Measurements from ENCODE around the gene FGF21. TPM values are rescaled to one million over a fixed set of nuclear protein-coding genes. Genes with fewer than 3 reads are reported as not detected.
"Not testable (repeated sequence)": the region's sequence is repeated elsewhere in the genome, so short reads cannot be mapped to it uniquely, and the experiment has no call there.

Gene FGF21
- polyA plus RNA-seq, 2 of the 4 experiments (the other 2 are of a cell fraction): 0.06 TPM; not detected in 1

GRCh38 chr19:48713864-48714755 lies 41.2 kb upstream of the FGF21 start (continued):
- TF ChIP-seq ZFP36 (IDR thresholded peaks at IDR 0.05; ENCODE audit: borderline replicate concordance, partially characterized antibody): no peak

DNA sequence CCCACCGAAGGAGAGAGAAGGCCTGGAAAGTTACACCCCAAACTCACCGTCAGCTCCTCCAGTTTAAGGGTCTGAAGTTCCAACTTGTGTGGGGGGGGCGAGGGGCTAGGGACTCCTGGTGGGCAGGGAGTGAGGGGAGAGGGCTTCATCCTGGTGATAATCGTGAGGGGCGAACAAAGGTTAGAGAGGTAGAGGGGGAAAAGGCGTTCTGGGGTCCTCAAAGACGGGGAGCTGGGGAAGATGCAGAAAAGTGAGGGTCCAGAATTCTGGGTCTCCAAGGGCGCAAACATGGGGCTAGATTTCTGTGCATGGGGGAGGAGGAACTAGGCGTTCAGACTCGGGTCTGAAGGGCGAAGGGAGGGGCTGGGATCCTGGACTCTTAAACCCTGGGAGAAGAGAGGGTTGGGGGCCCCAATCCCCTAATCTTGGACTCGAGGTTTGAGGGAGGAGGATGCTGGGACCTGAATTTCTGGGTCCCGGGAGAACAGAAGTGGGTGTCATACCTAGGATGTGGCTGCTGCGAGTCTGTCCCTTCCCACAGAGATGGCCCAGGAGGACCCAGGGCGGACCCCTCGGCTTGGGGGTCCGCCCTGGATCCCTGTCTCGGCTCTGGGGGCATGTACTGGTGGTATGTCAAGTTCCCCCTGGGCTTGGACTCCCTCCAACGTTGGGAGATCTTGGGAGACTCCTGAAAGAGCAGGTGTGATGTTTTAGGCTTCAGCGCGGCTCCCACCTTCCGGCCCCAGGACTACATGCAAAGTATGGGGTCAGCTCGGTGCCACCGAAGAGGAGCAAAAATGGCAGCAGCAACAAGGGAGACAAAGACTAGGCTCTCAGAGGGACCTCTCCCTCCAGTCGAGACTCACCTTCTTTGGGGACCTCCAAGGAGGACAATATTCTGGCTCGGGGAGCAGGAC lies 40.3 kb upstream of the FGF21 start:
- ChIA-PET POLR2A (interaction anchor here (0.8 to 1.4 kb wide), 3 partner anchors 24 to 96 kb away, joined by 3 to 5 read pairs (median 4); partner anchors contain the start of genes RPL18 and SPHK2), CTCF (interaction anchor here (1.0 to 5.4 kb wide), 11 partner anchors 9 to 121 kb away, joined by 3 to 31 read pairs (median 6); partner anchors contain the start of genes CA11 and HSD17B14)
- ATAC-seq (no peak), FAIRE-seq (no peak), DNase-seq (ENCODE audit: low read depth in 1 of 2, low spot score in 1 of 2) (no peak)
- peaks cover 16% of the 10 kb centered on the region for H3K4me1 ChIP-seq
- 51% methylated on average over 26 of the region's 26 CpGs for WGBS (ENCODE audit: missing lambda C conversion rate)
- TF ChIP-seq KDM1A (IDR thresholded peaks at IDR 0.05; ENCODE audit: low read depth): no peak
- TF ChIP-seq PHF8 (IDR thresholded peaks at IDR 0.05; ENCODE audit: borderline replicate concordance, low read depth): no peak
- no peak for TF ChIP-seq RARB (CRISPR knock-in tag; IDR thresholded peaks at IDR 0.05)
- TF ChIP-seq NFE2L2 (conservative IDR thresholded peaks at IDR 0.05; ENCODE audit: low read length): no peak
- no peak for TF ChIP-seq POLR2A (IDR thresholded peaks at IDR 0.05; ENCODE audit: low read length)
- TF ChIP-seq JUNB (IDR thresholded peaks at IDR 0.05): no peak
- H3K27ac ChIP-seq: peak overlapping the region; percentile 86 to 90
- H3K9me3 ChIP-seq: no peaks in the 10 kb centered on the region
- H3K4me2 ChIP-seq: peak overlapping the region; percentile 94
- H3K4me3 ChIP-seq: peak overlapping the region; percentile 55

DNA sequence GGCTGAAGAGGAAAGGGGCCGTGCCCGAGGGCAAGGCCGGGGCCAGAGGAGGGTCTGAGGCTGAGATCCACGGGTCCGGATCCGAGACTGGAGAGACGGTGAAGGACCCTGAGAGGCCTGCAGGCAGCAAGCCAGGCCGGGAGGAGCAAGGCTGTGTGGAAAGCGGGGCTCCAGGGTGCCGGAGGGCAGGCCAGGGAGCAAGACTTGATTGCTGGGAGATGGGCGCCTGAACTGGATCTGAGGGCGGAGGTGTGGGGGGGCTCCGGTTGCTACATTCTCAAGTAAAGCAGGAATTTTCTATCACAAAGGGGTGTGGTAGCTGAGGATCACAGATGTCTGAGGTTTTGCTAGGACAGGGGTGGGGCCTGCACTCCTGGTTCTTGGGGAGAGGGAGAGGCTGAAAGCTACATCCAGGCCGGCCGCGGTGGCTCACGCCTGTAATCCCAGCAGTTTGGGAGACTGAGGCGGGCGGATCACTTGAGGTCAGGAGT lies 39.6 kb upstream of the FGF21 start:
- Histone ChIP-seq H3K4me1 (peaks cover 20% of the 10 kb centered on the region), H3K9me3 (no peaks in the 10 kb centered on the region), H3K4me2 (peak overlapping the region; percentile 94; the same call in 2 of the 3 replicates), H3K4me3 (no peak overlapping the region), H3K27ac (peak overlapping the region in 1 of 2 experiments; percentile 90; a peak in 3 of 6 replicates)
- DNase-seq (ENCODE audit: low read depth in 1 of 2, low spot score in 1 of 2): no peak
- POLR2A ChIA-PET: no interaction called here
- CTCF ChIA-PET: interaction anchor here (0.8 to 5.4 kb wide), 8 partner anchors 9 to 358 kb away, joined by 3 to 28 read pairs (median 4); no protein-coding TSS in a partner anchor
- FAIRE-seq: no peak
- TF ChIP-seq HOXB5 (CRISPR knock-in tag; IDR thresholded peaks at IDR 0.05) (no peak), EP300 (IDR thresholded peaks at IDR 0.05) (no peak), JUN (IDR thresholded peaks at IDR 0.05) (no peak)
- WGBS (ENCODE audit: missing lambda C conversion rate): 83% methylated on average over 19 of the region's 19 CpGs
- ATAC-seq: no peak

DNA sequence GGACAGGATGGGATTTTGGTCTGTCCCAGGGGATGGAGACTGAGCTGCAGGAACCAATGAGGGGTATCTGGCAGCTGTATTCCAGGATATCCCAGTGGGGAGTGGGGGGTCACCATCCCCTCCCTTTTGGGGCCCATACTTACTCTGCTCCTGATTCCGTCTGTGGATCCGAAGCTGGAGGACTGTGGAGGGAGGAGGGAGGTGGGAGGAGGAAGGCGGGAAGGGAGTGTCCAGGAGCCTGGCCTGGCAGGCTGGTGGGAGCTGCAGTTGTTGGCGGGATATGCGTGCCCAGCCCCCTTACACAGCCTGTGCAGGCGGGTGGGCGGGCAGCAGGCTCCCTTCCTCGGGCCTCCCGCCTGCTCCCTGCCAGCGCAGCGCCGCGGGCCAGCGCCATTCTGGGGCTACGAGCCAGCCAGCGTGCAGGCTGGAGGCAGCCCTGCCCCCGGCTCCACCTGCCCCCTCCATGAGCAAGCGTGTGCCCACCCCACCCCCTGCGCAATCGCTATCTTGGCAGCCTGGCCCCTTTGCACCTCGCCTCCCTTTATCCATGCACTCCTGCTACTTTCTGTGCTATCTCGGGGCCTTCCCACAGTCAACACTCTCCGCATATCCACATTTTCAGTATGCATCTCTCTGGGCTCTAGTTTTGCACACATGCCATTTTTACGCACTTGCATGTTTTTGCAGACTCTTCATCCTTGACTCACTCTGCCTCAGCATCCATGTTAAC lies 38.6 kb upstream of the FGF21 start:
- ATAC-seq: no peak
- Histone ChIP-seq H3K4me1 (peaks cover 23% of the 10 kb centered on the region), H3K9me3 (no peaks in the 10 kb centered on the region), H3K27ac (no peak overlapping the region), H3K4me3 (no peak overlapping the region), H3K4me2 (no peak overlapping the region)
- 77% methylated on average over 23 of the region's 24 CpGs for WGBS (ENCODE audit: missing lambda C conversion rate)
- ChIA-PET CTCF (interaction anchor here (0.8 to 5.4 kb wide), 10 partner anchors 8 to 357 kb away, joined by 3 to 28 read pairs (median 4); partner anchors contain the start of gene CA11), POLR2A (no interaction called here)
- FAIRE-seq: no peak
- no peak for DNase-seq (ENCODE audit: low read depth in 1 of 2, low spot score in 1 of 2)
- TF ChIP-seq HEYL (CRISPR knock-in tag; IDR thresholded peaks at IDR 0.05) (no peak), POLR2AphosphoS2 (conservative IDR thresholded peaks at IDR 0.05; ENCODE audit: low read length) (no peak)

DNA sequence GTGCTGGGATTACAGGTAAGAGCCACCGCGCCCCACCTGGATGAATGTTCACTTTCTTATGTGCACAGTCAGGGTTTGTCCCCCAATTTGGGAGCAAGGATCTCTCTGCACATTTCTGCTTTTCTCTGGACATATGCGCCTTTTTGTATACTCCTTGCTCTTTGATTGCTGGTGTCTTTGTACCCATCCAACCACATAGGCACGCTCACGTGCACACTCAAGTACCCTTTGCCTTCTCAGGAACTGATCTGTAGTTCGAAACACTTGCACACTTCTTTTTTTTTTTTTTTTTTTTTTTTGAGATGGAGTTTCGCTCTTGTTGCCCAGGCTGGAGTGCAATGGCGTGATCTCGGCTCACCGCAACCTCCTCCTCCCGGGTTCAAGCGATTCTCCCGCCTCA lies 37.2 kb upstream of the FGF21 start:
- H3K4me2 ChIP-seq; H3K9me3 ChIP-seq; ATAC-seq; FAIRE-seq; DNase-seq (ENCODE audit: low read depth in 1 of 2, low spot score in 1 of 2); H3K4me3 ChIP-seq; POLR2A ChIA-PET; H3K27ac ChIP-seq: not testable (repeated sequence)
- H3K4me1 ChIP-seq: peaks cover 18% of the 10 kb centered on the region
- WGBS (ENCODE audit: missing lambda C conversion rate): 90% methylated on average over 13 of the region's 13 CpGs
- CTCF ChIA-PET: interaction anchor here (0.6 to 5.4 kb wide), 3 partner anchors 20 to 72 kb away, joined by 3 to 28 read pairs (median 4); partner anchors contain the start of gene CA11

All from A549 (cell line).